Chondrocyte (in vitro differentiated cells): ENCODE results near the gene PUS10. TPM values are rescaled to one million over a fixed set of nuclear protein-coding genes. Genes with fewer than 3 reads are reported as not detected.

Experiments used
- DNase-seq: peaks from one replicate; pipeline ENCODE4 v3.0.0; 2021; ENCODE audit warnings: mixed read lengths, low spot score
- H3K27ac Mint-ChIP-seq: one replicate; pipeline ENCODE4 v1.8.0; 2021; ENCODE audit warnings: mild to moderate bottlenecking, moderate library complexity, mixed read lengths; ENCODE audit not compliant: unreplicated experiment
- H3K27me3 Mint-ChIP-seq: 2 replicates; pipeline ENCODE4 v1.8.0; 2021; ENCODE audit warnings: low read depth, mixed read lengths
- H3K36me3 Mint-ChIP-seq: 2 replicates; pipeline ENCODE4 v1.8.0; 2021; ENCODE audit warnings: low read depth, mixed read lengths
- H3K4me1 Mint-ChIP-seq: 2 replicates; pipeline ENCODE4 v1.8.0; 2021; ENCODE audit warnings: low read depth, mild to moderate bottlenecking, mixed read lengths
- H3K4me3 Mint-ChIP-seq: one replicate; pipeline ENCODE4 v1.8.0; 2021; ENCODE audit warnings: mild to moderate bottlenecking, moderate library complexity, mixed read lengths; ENCODE audit not compliant: unreplicated experiment
- H3K9me3 Mint-ChIP-seq: 2 replicates; pipeline ENCODE4 v1.8.0; 2021; ENCODE audit warnings: low read depth, mixed read lengths
- total RNA-seq: library from RNA; stranded (reverse); gene quantifications from 3 replicates; pipeline ENCODE4 v1.2.1, GENCODE V29; 2021
- TF ChIP-seq, protein P1 (sequence below): fragments of 200-600 bp; sonication (generic); IDR thresholded peaks from 2 replicates; pipeline ENCODE4 v1.5.0; 2021; ENCODE audit warnings: antibody characterized with exemption, mild to moderate bottlenecking, moderate library complexity

PUS10 gene
- total RNA-seq, 1 donor from 2014 or later: 5.1 TPM

DNA sequence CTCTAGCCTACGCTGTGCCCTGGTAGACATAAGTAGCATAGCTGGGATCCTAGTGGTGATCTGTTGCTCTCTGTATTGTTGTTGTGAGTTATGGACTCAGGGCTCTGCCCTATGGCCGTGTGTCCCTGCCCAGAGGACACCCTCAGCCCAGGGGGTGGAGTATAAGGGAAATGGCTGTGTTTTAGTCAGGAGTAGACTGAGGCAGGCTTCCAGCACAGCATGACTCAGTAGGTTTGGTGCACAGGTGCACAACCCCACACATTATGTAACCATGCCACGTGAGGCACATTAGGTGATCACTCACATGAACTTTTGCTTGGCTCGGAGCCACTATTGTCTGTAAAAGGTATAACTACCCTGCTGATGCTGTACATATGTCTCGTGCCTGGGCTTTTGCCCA is 60.4 kb downstream of the PUS10 start:
- DNase-seq: no peak
- Mint-ChIP-seq H3K36me3 (peaks cover 3% of the 10 kb centered on the region), H3K27me3 (no peaks in the 10 kb centered on the region), H3K9me3 (no peaks in the 10 kb centered on the region), H3K4me3 (no peak overlapping the region), H3K4me1 (peaks cover 18% of the 10 kb centered on the region), H3K27ac (no peak overlapping the region)
- TF ChIP-seq, protein P1, sequence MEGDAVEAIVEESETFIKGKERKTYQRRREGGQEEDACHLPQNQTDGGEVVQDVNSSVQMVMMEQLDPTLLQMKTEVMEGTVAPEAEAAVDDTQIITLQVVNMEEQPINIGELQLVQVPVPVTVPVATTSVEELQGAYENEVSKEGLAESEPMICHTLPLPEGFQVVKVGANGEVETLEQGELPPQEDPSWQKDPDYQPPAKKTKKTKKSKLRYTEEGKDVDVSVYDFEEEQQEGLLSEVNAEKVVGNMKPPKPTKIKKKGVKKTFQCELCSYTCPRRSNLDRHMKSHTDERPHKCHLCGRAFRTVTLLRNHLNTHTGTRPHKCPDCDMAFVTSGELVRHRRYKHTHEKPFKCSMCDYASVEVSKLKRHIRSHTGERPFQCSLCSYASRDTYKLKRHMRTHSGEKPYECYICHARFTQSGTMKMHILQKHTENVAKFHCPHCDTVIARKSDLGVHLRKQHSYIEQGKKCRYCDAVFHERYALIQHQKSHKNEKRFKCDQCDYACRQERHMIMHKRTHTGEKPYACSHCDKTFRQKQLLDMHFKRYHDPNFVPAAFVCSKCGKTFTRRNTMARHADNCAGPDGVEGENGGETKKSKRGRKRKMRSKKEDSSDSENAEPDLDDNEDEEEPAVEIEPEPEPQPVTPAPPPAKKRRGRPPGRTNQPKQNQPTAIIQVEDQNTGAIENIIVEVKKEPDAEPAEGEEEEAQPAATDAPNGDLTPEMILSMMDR: no peak

DNA sequence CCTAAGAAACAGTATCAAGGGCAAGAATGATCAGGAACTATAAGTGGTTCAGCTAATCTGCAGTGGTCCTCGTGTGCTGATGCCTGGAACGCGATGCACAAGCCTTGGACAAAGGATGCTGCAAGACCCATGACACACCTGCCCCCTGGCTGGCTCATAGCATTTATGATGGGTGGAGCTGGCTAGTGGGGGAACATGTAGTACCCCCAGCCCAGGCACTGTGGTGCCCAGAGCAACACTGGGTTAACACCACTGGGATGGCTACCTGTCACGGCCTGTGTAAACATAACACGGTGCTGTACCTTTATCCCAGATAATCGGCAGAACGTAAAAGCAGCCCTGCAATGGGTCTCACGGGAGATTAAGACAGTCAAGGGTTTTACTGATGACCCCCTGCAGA is 60.8 kb downstream of the PUS10 start:
- Mint-ChIP-seq H3K4me3 (no peak overlapping the region), H3K36me3 (peaks cover 3% of the 10 kb centered on the region), H3K27me3 (no peaks in the 10 kb centered on the region), H3K27ac (no peak overlapping the region), H3K9me3 (no peaks in the 10 kb centered on the region), H3K4me1 (peaks cover 18% of the 10 kb centered on the region)
- DNase-seq: no peak
- TF ChIP-seq, protein P1: no peak

DNA sequence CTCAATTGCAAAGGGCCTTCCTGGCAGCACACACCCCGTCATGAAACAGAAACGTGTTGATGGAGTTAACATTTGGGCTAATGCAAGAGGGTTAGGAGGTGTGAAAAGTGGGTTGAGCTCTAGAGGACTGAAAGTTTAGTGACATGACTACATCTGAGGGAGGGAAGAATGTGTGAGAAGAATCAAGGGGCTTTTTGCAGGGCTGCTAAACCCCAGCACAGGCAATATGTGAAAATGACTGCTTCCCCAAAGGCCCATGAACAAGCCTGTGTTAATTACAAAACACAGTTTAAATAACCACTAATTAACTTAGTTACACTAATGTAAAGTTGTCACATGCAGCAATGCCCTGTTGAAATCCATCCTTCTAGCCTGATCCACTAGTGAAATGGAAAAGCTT is 63.9 kb downstream of the PUS10 start:
- H3K27ac Mint-ChIP-seq: no peak overlapping the region
- H3K4me3 Mint-ChIP-seq: no peak overlapping the region
- DNase-seq: no peak
- TF ChIP-seq, protein P1: no peak
- H3K9me3 Mint-ChIP-seq: no peaks in the 10 kb centered on the region
- H3K4me1 Mint-ChIP-seq: peaks cover 9% of the 10 kb centered on the region
- H3K27me3 Mint-ChIP-seq: no peaks in the 10 kb centered on the region
- peaks cover 4% of the 10 kb centered on the region for H3K36me3 Mint-ChIP-seq

DNA sequence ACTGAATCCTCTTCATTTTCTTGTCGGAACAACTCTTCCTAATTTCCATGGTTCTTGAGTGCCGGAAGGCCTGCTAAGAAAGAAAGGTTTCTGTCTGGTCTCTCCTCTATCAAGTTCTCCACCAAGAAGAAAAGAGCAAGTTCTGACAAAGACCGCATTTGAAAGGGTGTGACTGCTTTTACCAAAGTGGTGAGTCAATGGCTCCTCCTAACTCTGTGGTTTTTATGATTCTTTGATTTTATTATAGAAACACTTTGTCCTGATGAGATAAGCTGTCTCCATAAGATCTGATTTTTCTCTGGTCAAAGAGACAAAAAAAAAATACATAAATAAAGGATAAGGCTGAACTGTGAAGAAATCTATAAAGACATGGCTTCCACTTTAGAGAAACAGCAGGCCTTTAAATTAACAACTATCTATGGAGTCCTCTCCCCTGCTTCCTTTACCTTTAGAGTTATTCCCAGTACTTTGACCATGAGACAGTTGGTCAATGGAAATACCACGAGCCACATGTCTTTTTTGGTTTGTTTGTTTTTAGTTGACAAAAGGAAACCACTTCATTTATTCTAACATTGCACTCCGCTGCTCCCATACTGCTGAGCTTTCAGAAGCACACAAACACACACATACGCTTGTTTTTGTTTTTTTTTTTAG is 69.0 kb downstream of the PUS10 start:
- Mint-ChIP-seq H3K4me1 (peaks cover 4% of the 10 kb centered on the region), H3K27ac (no peak overlapping the region), H3K4me3 (no peak overlapping the region), H3K36me3 (peaks cover 9% of the 10 kb centered on the region), H3K9me3 (no peaks in the 10 kb centered on the region), H3K27me3 (no peaks in the 10 kb centered on the region)
- no peak for DNase-seq
- TF ChIP-seq, protein P1: no peak

DNA sequence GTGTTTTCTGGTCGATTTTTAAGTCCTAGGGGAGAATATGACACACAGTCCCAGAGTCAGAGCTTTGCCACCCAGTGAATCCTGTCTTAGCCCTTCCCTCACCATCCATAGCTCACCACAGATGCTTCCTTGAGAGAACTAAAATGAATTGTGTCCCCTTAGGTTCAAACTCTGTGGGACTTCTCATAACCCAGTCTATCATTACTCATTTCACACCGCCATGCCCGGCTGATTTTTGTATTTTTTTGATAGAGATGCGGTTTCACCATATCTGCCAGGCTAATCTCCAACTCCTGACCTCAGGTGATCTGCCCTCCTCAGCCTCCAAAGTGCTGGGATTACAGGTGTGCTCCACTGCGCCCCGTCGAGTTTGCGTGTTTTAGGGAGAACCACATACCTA is 69.9 kb downstream of the PUS10 start:
- peaks cover 4% of the 10 kb centered on the region for H3K4me1 Mint-ChIP-seq

More for the DNA sequence above, 69.9 kb downstream of the PUS10 start:
- H3K27ac Mint-ChIP-seq: no peak overlapping the region
- no peak for DNase-seq
- H3K4me3 Mint-ChIP-seq: no peak overlapping the region
- no peaks in the 10 kb centered on the region for H3K9me3 Mint-ChIP-seq
- H3K27me3 Mint-ChIP-seq: no peaks in the 10 kb centered on the region
- TF ChIP-seq, protein P1: no peak
- peaks cover 7% of the 10 kb centered on the region for H3K36me3 Mint-ChIP-seq
